ENCODE measurements around the gene EMX1.

Gene EMX1

GRCh38 chr2:72961036-72961720, 43.9 kb downstream of the EMX1 start:
- DNase-seq = no peak

- no peak for DNase-seq
Observed at GRCh38 chr2:72961853-72962468, 44.6 kb downstream of the EMX1 start.

- no peak for DNase-seq
Observed at GRCh38 chr2:72962911-72963310, 45.6 kb downstream of the EMX1 start.

GRCh38 chr2:72963423-72964145, 46.3 kb downstream of the EMX1 start:
- no peak for DNase-seq

GRCh38 chr2:72964146-72964525, 46.8 kb downstream of the EMX1 start:
- no peak for DNase-seq

GRCh38 chr2:72965016-72965415, 47.7 kb downstream of the EMX1 start:
- no peak for DNase-seq

- DNase-seq = no peak
Observed at GRCh38 chr2:72965770-72966450, 48.6 kb downstream of the EMX1 start.

GRCh38 chr2:72968286-72968685, 51.0 kb downstream of the EMX1 start:
- DNase-seq = no peak

- no peak for DNase-seq
Observed at GRCh38 chr2:72969706-72970105, 52.4 kb downstream of the EMX1 start.

- DNase-seq = no peak
Observed at GRCh38 chr2:72971036-72971435, 53.7 kb downstream of the EMX1 start.

GRCh38 chr2:72972352-72973136, 55.2 kb downstream of the EMX1 start:
- no peak for DNase-seq

- no peak for DNase-seq
Observed at GRCh38 chr2:72973137-72973535, 55.8 kb downstream of the EMX1 start.

- no peak for DNase-seq
Observed at GRCh38 chr2:72973566-72974435, 56.5 kb downstream of the EMX1 start.

GRCh38 chr2:72974436-72974754, 57.1 kb downstream of the EMX1 start:
- no peak for DNase-seq

GRCh38 chr2:72975017-72975416, 57.7 kb downstream of the EMX1 start:
- no peak for DNase-seq

GRCh38 chr2:72979896-72980295, 62.6 kb downstream of the EMX1 start:
- no peak for DNase-seq

GRCh38 chr2:72980535-72981217, 63.4 kb downstream of the EMX1 start:
- no peak for DNase-seq

GRCh38 chr2:72981536-72981935, 64.2 kb downstream of the EMX1 start:
- DNase-seq = no peak

GRCh38 chr2:72982219-72982618, 64.9 kb downstream of the EMX1 start:
- no peak for DNase-seq

GRCh38 chr2:72982781-72983499, 65.6 kb downstream of the EMX1 start:
- DNase-seq = no peak

All from NCI-H187 treated with DMSO at 0.1 percent for 48 hours (cell line).